Measurements from ENCODE around the gene B4GALT1.

Gene B4GALT1

GRCh38 chr9:33167084-33167971 is at the start of gene B4GALT1:
Gene B4GALT1, minus strand, starts transcription at chr9:33167336. Its CDS starts 167 bp downstream, at chr9:33167169.
- peak; percentile 84 for DNase-seq
- in situ Hi-C loops (cut with HindIII; ENCODE audit: low pct_ligation_motif_present, low pct_unique_long_range_greater_than_20kb, low sequenced_read_pairs) = no loop called here

- in situ Hi-C loops (cut with HindIII; ENCODE audit: low pct_ligation_motif_present, low pct_unique_long_range_greater_than_20kb, low sequenced_read_pairs) = loop anchor here (25.0 kb wide), 1 partner anchor 125 kb away; the partner anchor contains the start of gene SMU1
- DNase-seq = no peak
Observed at GRCh38 chr9:33211695-33212393, 44.7 kb upstream of the B4GALT1 start.

GRCh38 chr9:33210006-33210715 is 43.0 kb upstream of the B4GALT1 start:
- DNase-seq = no peak
- in situ Hi-C loops (cut with HindIII; ENCODE audit: low pct_ligation_motif_present, low pct_unique_long_range_greater_than_20kb, low sequenced_read_pairs) = loop anchor here (25.0 kb wide), 1 partner anchor 123 kb away; the partner anchor contains the start of gene SMU1

GRCh38 chr9:33209394-33209793 is 42.3 kb upstream of the B4GALT1 start:
- DNase-seq = no peak
- in situ Hi-C loops (cut with HindIII; ENCODE audit: low pct_ligation_motif_present, low pct_unique_long_range_greater_than_20kb, low sequenced_read_pairs) = loop anchor here (25.0 kb wide), 1 partner anchor 122 kb away; the partner anchor contains the start of gene SMU1

GRCh38 chr9:33202552-33203201 is 35.5 kb upstream of the B4GALT1 start:
- in situ Hi-C loops (cut with HindIII; ENCODE audit: low pct_ligation_motif_present, low pct_unique_long_range_greater_than_20kb, low sequenced_read_pairs) = loop anchor here (25.0 kb wide), 1 partner anchor 115 kb away; the partner anchor contains the start of gene SMU1
- DNase-seq = no peak

- DNase-seq = no peak
- in situ Hi-C loops (cut with HindIII; ENCODE audit: low pct_ligation_motif_present, low pct_unique_long_range_greater_than_20kb, low sequenced_read_pairs) = loop anchor here (25.0 kb wide), 1 partner anchor 115 kb away; the partner anchor contains the start of gene SMU1
Observed at GRCh38 chr9:33202018-33202417, 34.9 kb upstream of the B4GALT1 start.

GRCh38 chr9:33198165-33198564 is 31.0 kb upstream of the B4GALT1 start:
- in situ Hi-C loops (cut with HindIII; ENCODE audit: low pct_ligation_motif_present, low pct_unique_long_range_greater_than_20kb, low sequenced_read_pairs) = no loop called here
- DNase-seq = no peak

- no peak for DNase-seq
- in situ Hi-C loops (cut with HindIII; ENCODE audit: low pct_ligation_motif_present, low pct_unique_long_range_greater_than_20kb, low sequenced_read_pairs) = no loop called here
Observed at GRCh38 chr9:33197279-33198152, 30.4 kb upstream of the B4GALT1 start.

GRCh38 chr9:33196736-33197135 is 29.6 kb upstream of the B4GALT1 start:
- in situ Hi-C loops (cut with HindIII; ENCODE audit: low pct_ligation_motif_present, low pct_unique_long_range_greater_than_20kb, low sequenced_read_pairs) = no loop called here
- no peak for DNase-seq

GRCh38 chr9:33193818-33194217 is 26.7 kb upstream of the B4GALT1 start:
- in situ Hi-C loops (cut with HindIII; ENCODE audit: low pct_ligation_motif_present, low pct_unique_long_range_greater_than_20kb, low sequenced_read_pairs) = no loop called here
- DNase-seq = no peak

GRCh38 chr9:33192493-33193255 is 25.5 kb upstream of the B4GALT1 start:
- DNase-seq = no peak
- in situ Hi-C loops (cut with HindIII; ENCODE audit: low pct_ligation_motif_present, low pct_unique_long_range_greater_than_20kb, low sequenced_read_pairs) = no loop called here

GRCh38 chr9:33190021-33190705 is 23.0 kb upstream of the B4GALT1 start:
- in situ Hi-C loops (cut with HindIII; ENCODE audit: low pct_ligation_motif_present, low pct_unique_long_range_greater_than_20kb, low sequenced_read_pairs) = no loop called here
- DNase-seq = no peak

- DNase-seq = no peak
- in situ Hi-C loops (cut with HindIII; ENCODE audit: low pct_ligation_motif_present, low pct_unique_long_range_greater_than_20kb, low sequenced_read_pairs) = no loop called here
Observed at GRCh38 chr9:33189331-33189791, 22.2 kb upstream of the B4GALT1 start.

- in situ Hi-C loops (cut with HindIII; ENCODE audit: low pct_ligation_motif_present, low pct_unique_long_range_greater_than_20kb, low sequenced_read_pairs) = no loop called here
- DNase-seq = no peak
Observed at GRCh38 chr9:33188711-33189110, 21.6 kb upstream of the B4GALT1 start.

- no peak for DNase-seq
- in situ Hi-C loops (cut with HindIII; ENCODE audit: low pct_ligation_motif_present, low pct_unique_long_range_greater_than_20kb, low sequenced_read_pairs) = no loop called here
Observed at GRCh38 chr9:33187519-33188218, 20.5 kb upstream of the B4GALT1 start.

All from ACHN (cell line).